Measurements from ENCODE around the gene AQP12B. TPM values are rescaled to one million over a fixed set of nuclear protein-coding genes. Genes with fewer than 3 reads are reported as not detected.
"Not testable (repeated sequence)": the region's sequence is repeated elsewhere in the genome, so short reads cannot be mapped to it uniquely, and the experiment has no call there.

Gene AQP12B
- total and polyA plus RNA-seq, 5 donors, result not detected

GRCh38 chr2:240707043-240707756, 24.5 kb upstream of the AQP12B start:
- Histone ChIP-seq H3K4me3 (ENCODE audit: low read length) (no peak overlapping the region), H3K27ac (ENCODE audit: low read length) (no peak overlapping the region), H3K27me3 (ENCODE audit: control insufficient read depth, insufficient read depth) (no peaks in the 10 kb centered on the region), H3K4me1 (ENCODE audit: control insufficient read depth, insufficient read depth, low read length) (no peaks in the 10 kb centered on the region), H3K9me3 (ENCODE audit: control insufficient read depth, low read length) (no peaks in the 10 kb centered on the region)
- 63% methylated on average over 15 of the region's 15 CpGs for WGBS
- DNase-seq (peak in 2 of 3 donors; percentile 15 to 35), ATAC-seq (no peak)
- intact Hi-C loops (cut with DNase I), result loop anchor here in 3 of 4 donors (10.0 kb wide), 1 partner anchor 192 kb away; no protein-coding TSS in a partner anchor

- no peak for ATAC-seq
Observed at GRCh38 chr2:240705204-240705791, 22.6 kb upstream of the AQP12B start.

GRCh38 chr2:240704651-240705050, 22.0 kb upstream of the AQP12B start:
- DNase-seq (peak in 2 of 3 donors; percentile 33 to 37), ATAC-seq (no peak)
- Histone ChIP-seq H3K9me3 (ENCODE audit: control insufficient read depth, low read length) (no peaks in the 10 kb centered on the region), H3K27ac (ENCODE audit: low read length) (no peak overlapping the region), H3K4me3 (ENCODE audit: low read length) (no peak overlapping the region), H3K27me3 (ENCODE audit: control insufficient read depth, insufficient read depth) (no peaks in the 10 kb centered on the region), H3K4me1 (ENCODE audit: control insufficient read depth, insufficient read depth, low read length) (no peaks in the 10 kb centered on the region)
- WGBS, result 69% methylated on average over 19 of the region's 19 CpGs
- intact Hi-C loops (cut with DNase I), result loop anchor here in 3 of 4 donors (10.0 kb wide), 1 partner anchor 190 kb away; no protein-coding TSS in a partner anchor

More at GRCh38 chr2:240705204-240705791, 22.6 kb upstream of the AQP12B start:
- H3K27me3 ChIP-seq (ENCODE audit: control insufficient read depth, insufficient read depth), result no peaks in the 10 kb centered on the region
- H3K27ac ChIP-seq (ENCODE audit: low read length), result no peak overlapping the region
- intact Hi-C loops (cut with DNase I), result loop anchor here in 3 of 4 donors (10.0 kb wide), 1 partner anchor 190 kb away; no protein-coding TSS in a partner anchor
- WGBS, result 72% methylated on average over 12 of the region's 12 CpGs
- DNase-seq, result no peak
- H3K9me3 ChIP-seq (ENCODE audit: control insufficient read depth, low read length), result no peaks in the 10 kb centered on the region
- H3K4me1 ChIP-seq (ENCODE audit: control insufficient read depth, insufficient read depth, low read length), result no peaks in the 10 kb centered on the region
- no peak overlapping the region for H3K4me3 ChIP-seq (ENCODE audit: low read length)

- no peak for ATAC-seq
- H3K27me3 ChIP-seq (ENCODE audit: control insufficient read depth, insufficient read depth), result no peaks in the 10 kb centered on the region
- 68% methylated on average over 18 of the region's 18 CpGs for WGBS
Observed at GRCh38 chr2:240703417-240704341, 21.0 kb upstream of the AQP12B start.

GRCh38 chr2:240702640-240703011, 19.9 kb upstream of the AQP12B start:
- ATAC-seq (no peak), DNase-seq (peak in 2 of 3 donors; percentile 25 to 27)
- H3K27ac ChIP-seq (ENCODE audit: low read length), result no peak overlapping the region
- no peak overlapping the region for H3K4me3 ChIP-seq (ENCODE audit: low read length)
- WGBS, result 80% methylated on average over 9 of the region's 9 CpGs
- no peaks in the 10 kb centered on the region for H3K27me3 ChIP-seq (ENCODE audit: control insufficient read depth, insufficient read depth)
- no peaks in the 10 kb centered on the region for H3K9me3 ChIP-seq (ENCODE audit: control insufficient read depth, low read length)
- no peaks in the 10 kb centered on the region for H3K4me1 ChIP-seq (ENCODE audit: control insufficient read depth, insufficient read depth, low read length)
- intact Hi-C loops (cut with DNase I), result loop anchor here in 3 of 4 donors (10.0 kb wide), 1 partner anchor 188 kb away; no protein-coding TSS in a partner anchor

More at GRCh38 chr2:240703417-240704341, 21.0 kb upstream of the AQP12B start:
- Histone ChIP-seq H3K9me3 (ENCODE audit: control insufficient read depth, low read length) (no peaks in the 10 kb centered on the region), H3K4me1 (ENCODE audit: control insufficient read depth, insufficient read depth, low read length) (no peaks in the 10 kb centered on the region), H3K27ac (ENCODE audit: low read length) (no peak overlapping the region), H3K4me3 (ENCODE audit: low read length) (no peak overlapping the region)
- intact Hi-C loops (cut with DNase I), result loop anchor here in 3 of 4 donors (10.0 kb wide), 1 partner anchor 189 kb away; no protein-coding TSS in a partner anchor
- DNase-seq, result peak in 2 of 3 donors; percentile 22 to 39

GRCh38 chr2:240701736-240702639, 19.3 kb upstream of the AQP12B start:
- WGBS, result 90% methylated on average over 30 of the region's 30 CpGs
- H3K4me3 ChIP-seq (ENCODE audit: low read length), result no peak overlapping the region
- no peak overlapping the region for H3K27ac ChIP-seq (ENCODE audit: low read length)
- no peaks in the 10 kb centered on the region for H3K4me1 ChIP-seq (ENCODE audit: control insufficient read depth, insufficient read depth, low read length)
- H3K27me3 ChIP-seq (ENCODE audit: control insufficient read depth, insufficient read depth), result no peaks in the 10 kb centered on the region
- DNase-seq (peak in 2 of 3 donors; percentile 30 to 40), ATAC-seq (no peak)
- no peaks in the 10 kb centered on the region for H3K9me3 ChIP-seq (ENCODE audit: control insufficient read depth, low read length)
- intact Hi-C loops (cut with DNase I), result loop anchor here in 3 of 4 donors (10.0 kb wide), 1 partner anchor 187 kb away; no protein-coding TSS in a partner anchor

- H3K4me3 ChIP-seq (ENCODE audit: low read length), result no peak overlapping the region
- 83% methylated on average over 67 of the region's 67 CpGs for WGBS
- no peak overlapping the region for H3K27ac ChIP-seq (ENCODE audit: low read length)
- H3K27me3 ChIP-seq (ENCODE audit: control insufficient read depth, insufficient read depth), result no peaks in the 10 kb centered on the region
- no peaks in the 10 kb centered on the region for H3K9me3 ChIP-seq (ENCODE audit: control insufficient read depth, low read length)
- intact Hi-C loops (cut with DNase I), result loop anchor here in 3 of 4 donors (10.0 kb wide), 1 partner anchor 186 kb away; no protein-coding TSS in a partner anchor
- DNase-seq (peak in 2 of 3 donors; percentile 46 to 54), ATAC-seq (no peak)
- no peaks in the 10 kb centered on the region for H3K4me1 ChIP-seq (ENCODE audit: control insufficient read depth, insufficient read depth, low read length)
Observed at GRCh38 chr2:240701091-240701735, 18.5 kb upstream of the AQP12B start.

GRCh38 chr2:240700616-240701015, 17.9 kb upstream of the AQP12B start:
- H3K4me1 ChIP-seq (ENCODE audit: control insufficient read depth, insufficient read depth, low read length); ATAC-seq; H3K9me3 ChIP-seq (ENCODE audit: control insufficient read depth, low read length); H3K27me3 ChIP-seq (ENCODE audit: control insufficient read depth, insufficient read depth); H3K4me3 ChIP-seq (ENCODE audit: low read length); H3K27ac ChIP-seq (ENCODE audit: low read length): not testable (repeated sequence)
- 79% methylated on average over 18 of the region's 21 CpGs for WGBS
- peak in 1 of 3 donors; percentile 7 for DNase-seq
- intact Hi-C loops (cut with DNase I), result loop anchor here in 3 of 4 donors (10.0 kb wide), 1 partner anchor 186 kb away; no protein-coding TSS in a partner anchor

GRCh38 chr2:240699835-240700234, 17.1 kb upstream of the AQP12B start:
- peak in 2 of 3 donors; percentile 16 to 31 for DNase-seq
- intact Hi-C loops (cut with DNase I), result loop anchor here in 3 of 4 donors (10.0 kb wide), 1 partner anchor 185 kb away; no protein-coding TSS in a partner anchor
- not testable (repeated sequence) for ATAC-seq; H3K4me1 ChIP-seq (ENCODE audit: control insufficient read depth, insufficient read depth, low read length); H3K27ac ChIP-seq (ENCODE audit: low read length); H3K9me3 ChIP-seq (ENCODE audit: control insufficient read depth, low read length); H3K4me3 ChIP-seq (ENCODE audit: low read length); H3K27me3 ChIP-seq (ENCODE audit: control insufficient read depth, insufficient read depth)
- WGBS, result 39% methylated on average over 8 of the region's 8 CpGs

All from right cardiac atrium (tissue), 5 donors.